GM21825 (cell line): Measurements from ENCODE around the gene PROB1.
"Not testable (repeated sequence)": the region's sequence is repeated elsewhere in the genome, so short reads cannot be mapped to it uniquely, and the experiment has no call there.

Experiments
- ATAC-seq: cut with Tn5 transposase; IDR thresholded peaks from one replicate; pipeline ENCODE4 v1.9.1; 2021; ENCODE audit warnings: mild to moderate bottlenecking, moderate library complexity; ENCODE audit not compliant: unreplicated experiment

PROB1 gene

GRCh38 chr5:139394654-139395566, at the start of gene PROB1:
Gene PROB1, minus strand, starts transcription at chr5:139395104. Its CDS starts 23 bp downstream, at chr5:139395081.
- ATAC-seq = no peak

- ATAC-seq = no peak
These were observed 49.0 kb upstream of the PROB1 start for GRCh38 chr5:139443831-139444453.

GRCh38 chr5:139440416-139440815, 45.5 kb upstream of the PROB1 start:
- ATAC-seq = not testable (repeated sequence)

- peak; percentile 88 for ATAC-seq
These were observed 44.4 kb upstream of the PROB1 start, which contains the start of gene DNAJC18 for GRCh38 chr5:139439013-139439903. Gene DNAJC18, minus strand, starts transcription at chr5:139439525. Its CDS starts 80 bp downstream, at chr5:139439445.

- ATAC-seq = no peak
These were observed 43.8 kb upstream of the PROB1 start for GRCh38 chr5:139438707-139439012.

- no peak for ATAC-seq
These were observed 40.8 kb upstream of the PROB1 start for GRCh38 chr5:139435676-139436075.

GRCh38 chr5:139431706-139432105, 36.8 kb upstream of the PROB1 start:
- no peak for ATAC-seq

GRCh38 chr5:139430015-139430414, 35.1 kb upstream of the PROB1 start:
- no peak for ATAC-seq

- ATAC-seq = no peak
These were observed 31.4 kb upstream of the PROB1 start for GRCh38 chr5:139426203-139426885.

GRCh38 chr5:139425497-139425896, 30.6 kb upstream of the PROB1 start:
- ATAC-seq = no peak

GRCh38 chr5:139422307-139422893, 27.5 kb upstream of the PROB1 start:
- no peak for ATAC-seq

GRCh38 chr5:139419226-139420192, 24.6 kb upstream of the PROB1 start:
- no peak for ATAC-seq

- no peak for ATAC-seq
These were observed 23.9 kb upstream of the PROB1 start for GRCh38 chr5:139418793-139419192.

GRCh38 chr5:139417214-139417613, 22.3 kb upstream of the PROB1 start:
- no peak for ATAC-seq

GRCh38 chr5:139416651-139417050, 21.7 kb upstream of the PROB1 start:
- no peak for ATAC-seq

GRCh38 chr5:139415869-139416268, 21.0 kb upstream of the PROB1 start:
- ATAC-seq = no peak

GRCh38 chr5:139415221-139415861, 20.4 kb upstream of the PROB1 start:
- no peak for ATAC-seq

- ATAC-seq = no peak
These were observed 19.8 kb upstream of the PROB1 start for GRCh38 chr5:139414581-139415130.
